KMS-11 (cell line): ENCODE results near the gene NSUN3.

Experiments used
- H2AFZ ChIP-seq: fragments of 200-600 bp; sonication (generic); 2 replicates; pipeline ENCODE4 v1.6.1; 2016; ENCODE audit warnings: antibody characterized with exemption, mixed run types, low read depth
- H3K27ac ChIP-seq: fragments of 200-600 bp; sonication (generic); 2 replicates; pipeline ENCODE4 v1.6.1; 2016; ENCODE audit warnings: mild to moderate bottlenecking, mixed run types
- H3K27me3 ChIP-seq: fragments of 200-600 bp; sonication (generic); 2 replicates; pipeline ENCODE4 v1.6.1; 2017; ENCODE audit warnings: mild to moderate bottlenecking, low read depth, mixed run types, moderate library complexity; ENCODE audit not compliant: insufficient read depth
- H3K36me3 ChIP-seq: fragments of 200-600 bp; sonication (generic); 2 replicates; pipeline ENCODE4 v1.6.1; 2017; ENCODE audit warnings: mild to moderate bottlenecking, mixed run types; ENCODE audit not compliant: insufficient read depth
- H3K4me1 ChIP-seq: fragments of 200-600 bp; sonication (generic); 2 replicates; pipeline ENCODE4 v1.6.1; 2016; ENCODE audit warnings: mild to moderate bottlenecking, low read depth, mixed run types; ENCODE audit not compliant: poor library complexity, severe bottlenecking
- H3K4me2 ChIP-seq: fragments of 200-600 bp; sonication (generic); 2 replicates; pipeline ENCODE4 v1.7.0; 2016; ENCODE audit warnings: mild to moderate bottlenecking, mixed run types
- H3K4me3 ChIP-seq: fragments of 200-600 bp; sonication (generic); IDR thresholded peaks from 2 replicates; pipeline ENCODE4 v1.6.1; 2017; ENCODE audit warnings: low read depth, low read length, mixed read lengths; ENCODE audit not compliant: insufficient read depth
- H3K79me2 ChIP-seq: fragments of 200-600 bp; sonication (generic); 2 replicates; pipeline ENCODE4 v1.6.1; 2016; ENCODE audit warnings: low read depth, mixed run types; ENCODE audit not compliant: insufficient read depth
- H3K9ac ChIP-seq: fragments of 200-600 bp; sonication (generic); 2 replicates; pipeline ENCODE4 v1.6.1; 2016; ENCODE audit warnings: mild to moderate bottlenecking, mixed run types
- H4K20me1 ChIP-seq: fragments of 200-600 bp; sonication (generic); 2 replicates; pipeline ENCODE4 v1.6.1; 2016; ENCODE audit warnings: mild to moderate bottlenecking, mixed run types; ENCODE audit not compliant: insufficient read depth
- TF ChIP-seq, protein P1 (sequence below): fragments of 200-600 bp; sonication (generic); conservative IDR thresholded peaks from 2 replicates; pipeline ENCODE4 v1.6.1; 2017; ENCODE audit warnings: low read depth, mild to moderate bottlenecking, antibody characterized with exemption, low read length, moderate library complexity, mixed read lengths

Gene NSUN3

DNA sequence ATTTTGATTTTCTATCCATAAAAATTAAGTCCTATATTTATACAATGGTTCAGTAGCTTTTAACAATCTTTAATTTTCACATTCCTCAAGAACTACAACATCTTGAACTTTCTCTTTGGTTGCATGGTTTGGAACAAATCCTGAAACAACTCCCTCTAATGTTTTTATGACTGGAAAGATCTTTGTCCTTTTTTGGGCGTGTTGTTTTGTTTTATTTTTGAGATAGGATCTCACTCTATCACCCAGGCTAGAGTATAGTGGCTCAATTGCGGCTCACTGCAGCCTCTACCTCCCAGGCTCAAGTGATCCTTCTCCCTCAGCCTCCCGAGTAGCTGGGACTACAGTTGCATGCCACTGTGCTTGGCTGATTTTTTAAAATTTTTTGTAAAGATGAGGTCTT is 38.5 kb upstream of the NSUN3 start:
- no peak overlapping the region for H3K27ac ChIP-seq
- H3K4me2 ChIP-seq = no peak overlapping the region
- H3K9ac ChIP-seq = no peak overlapping the region
- H3K4me3 ChIP-seq = no peak overlapping the region
- no peaks in the 10 kb centered on the region for H4K20me1 ChIP-seq
- H3K79me2 ChIP-seq = no peaks in the 10 kb centered on the region
- no peaks in the 10 kb centered on the region for H3K36me3 ChIP-seq
- no peaks in the 10 kb centered on the region for H3K4me1 ChIP-seq
- no peaks in the 10 kb centered on the region for H3K27me3 ChIP-seq
- TF ChIP-seq, protein P1, sequence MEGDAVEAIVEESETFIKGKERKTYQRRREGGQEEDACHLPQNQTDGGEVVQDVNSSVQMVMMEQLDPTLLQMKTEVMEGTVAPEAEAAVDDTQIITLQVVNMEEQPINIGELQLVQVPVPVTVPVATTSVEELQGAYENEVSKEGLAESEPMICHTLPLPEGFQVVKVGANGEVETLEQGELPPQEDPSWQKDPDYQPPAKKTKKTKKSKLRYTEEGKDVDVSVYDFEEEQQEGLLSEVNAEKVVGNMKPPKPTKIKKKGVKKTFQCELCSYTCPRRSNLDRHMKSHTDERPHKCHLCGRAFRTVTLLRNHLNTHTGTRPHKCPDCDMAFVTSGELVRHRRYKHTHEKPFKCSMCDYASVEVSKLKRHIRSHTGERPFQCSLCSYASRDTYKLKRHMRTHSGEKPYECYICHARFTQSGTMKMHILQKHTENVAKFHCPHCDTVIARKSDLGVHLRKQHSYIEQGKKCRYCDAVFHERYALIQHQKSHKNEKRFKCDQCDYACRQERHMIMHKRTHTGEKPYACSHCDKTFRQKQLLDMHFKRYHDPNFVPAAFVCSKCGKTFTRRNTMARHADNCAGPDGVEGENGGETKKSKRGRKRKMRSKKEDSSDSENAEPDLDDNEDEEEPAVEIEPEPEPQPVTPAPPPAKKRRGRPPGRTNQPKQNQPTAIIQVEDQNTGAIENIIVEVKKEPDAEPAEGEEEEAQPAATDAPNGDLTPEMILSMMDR = no peak
- no peak overlapping the region for H2AFZ ChIP-seq

DNA sequence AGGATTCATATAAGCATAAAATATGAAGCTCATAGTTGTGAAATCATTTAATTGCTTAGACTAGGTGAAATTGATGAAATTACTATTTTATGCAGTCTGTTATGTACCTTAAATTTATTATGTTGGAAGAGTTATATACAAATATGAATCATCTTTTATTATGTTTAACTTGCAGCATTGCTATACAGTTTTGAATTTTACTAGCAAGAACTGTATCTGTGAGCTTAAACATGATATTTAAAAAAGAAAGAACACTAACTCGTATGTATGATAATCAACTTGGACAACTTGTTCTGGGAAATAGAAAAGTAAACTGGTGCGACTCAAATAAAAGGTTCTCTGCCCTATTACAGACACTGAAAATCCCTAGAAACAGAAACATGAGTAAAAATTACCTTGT is 36.2 kb upstream of the NSUN3 start:
- Histone ChIP-seq H3K79me2 (no peaks in the 10 kb centered on the region), H3K9ac (no peak overlapping the region), H3K4me3 (no peak overlapping the region), H3K36me3 (no peaks in the 10 kb centered on the region), H4K20me1 (no peaks in the 10 kb centered on the region), H3K4me2 (no peak overlapping the region), H2AFZ (no peak overlapping the region), H3K4me1 (no peaks in the 10 kb centered on the region), H3K27me3 (no peaks in the 10 kb centered on the region), H3K27ac (no peak overlapping the region)
- TF ChIP-seq, protein P1 = no peak

DNA sequence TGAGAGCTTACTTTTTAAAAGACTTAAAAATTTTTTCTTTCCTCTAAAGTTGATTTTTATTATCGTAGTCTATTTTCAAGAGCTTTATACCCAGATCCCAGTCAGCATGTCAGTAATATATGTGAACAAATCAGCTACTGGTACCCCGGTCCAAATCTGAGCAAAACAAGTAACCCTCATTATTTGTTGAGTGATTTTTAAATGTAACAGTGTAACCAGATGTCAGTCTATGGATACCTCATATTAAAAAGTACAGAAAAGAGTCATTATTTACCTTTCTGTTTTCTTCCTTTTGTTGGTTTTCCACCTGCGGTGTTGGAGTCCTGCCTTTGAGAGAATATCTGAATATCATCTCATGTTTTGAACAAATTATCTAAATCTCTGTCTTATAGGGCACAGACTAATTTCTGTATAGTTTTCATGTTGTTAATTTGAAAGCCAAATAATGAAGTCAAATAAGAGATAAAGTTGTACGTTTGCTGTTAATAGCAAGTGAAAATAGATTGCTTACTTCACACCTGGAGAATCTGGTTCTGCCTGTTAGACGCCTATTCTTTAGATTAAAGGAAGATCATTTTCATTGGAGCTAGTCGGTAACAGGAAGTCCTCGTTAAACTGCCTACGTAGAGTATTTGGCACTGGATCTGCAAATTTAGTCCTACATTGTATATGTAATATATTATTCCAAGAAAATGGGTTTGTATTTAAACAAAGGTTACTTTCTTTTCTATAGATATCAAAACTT is 34.6 kb upstream of the NSUN3 start, which contains the start of gene STX19:
Gene STX19 (minus strand): TSS at position 505 of the 745 bp plus-strand sequence. CDS start 13,328 bp downstream, outside the sequence.
- H3K27ac ChIP-seq = no peak within 1 kb of the TSS
- H3K27me3 ChIP-seq = no peaks in the 10 kb centered on the region
- no peak within 1 kb of the TSS for H3K4me2 ChIP-seq
- H3K4me3 ChIP-seq = no peak within 1 kb of the TSS
- H3K9ac ChIP-seq = no peak within 1 kb of the TSS
- no peaks in the 10 kb centered on the region for H4K20me1 ChIP-seq
- no peaks in the 10 kb centered on the region for H3K79me2 ChIP-seq
- H3K36me3 ChIP-seq = no peaks in the 10 kb centered on the region
- no peaks in the 10 kb centered on the region for H3K4me1 ChIP-seq
- TF ChIP-seq, protein P1 = no peak
- no peak within 1 kb of the TSS for H2AFZ ChIP-seq

DNA sequence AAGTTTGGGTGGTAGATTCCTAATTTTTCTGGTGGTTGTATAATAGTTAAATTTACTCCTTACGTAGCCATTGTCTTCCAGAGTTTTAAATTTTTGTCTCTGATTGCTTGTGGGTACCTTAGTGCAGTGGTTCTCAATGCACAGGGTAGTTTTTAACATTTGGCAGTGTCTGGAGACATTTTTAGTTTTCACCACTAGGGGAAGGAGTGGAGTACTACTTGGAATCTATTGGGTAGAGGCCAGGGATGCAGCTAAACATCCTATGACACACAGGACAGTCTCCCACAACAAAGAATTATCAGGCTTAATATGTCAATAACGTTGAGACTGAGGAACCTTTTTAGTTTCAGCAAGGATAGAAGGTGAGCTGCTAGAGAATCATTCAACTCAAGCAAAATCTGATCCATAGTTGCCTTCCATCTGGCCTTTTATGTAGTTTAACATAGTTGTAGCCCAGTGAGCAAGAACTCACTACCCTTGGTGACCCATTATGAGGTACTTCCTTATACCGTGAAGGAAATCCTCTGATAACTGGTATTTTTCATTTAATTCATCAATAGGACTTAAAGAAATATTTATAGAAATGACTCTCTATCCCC is 25.9 kb upstream of the NSUN3 start:
- Histone ChIP-seq H3K9ac (no peak overlapping the region), H3K27ac (no peak overlapping the region), H3K4me2 (no peak overlapping the region), H3K36me3 (no peaks in the 10 kb centered on the region), H3K27me3 (no peaks in the 10 kb centered on the region), H2AFZ (no peak overlapping the region), H4K20me1 (no peaks in the 10 kb centered on the region), H3K4me3 (no peak overlapping the region), H3K79me2 (no peaks in the 10 kb centered on the region), H3K4me1 (no peaks in the 10 kb centered on the region)
- TF ChIP-seq, protein P1 = peak; percentile 49
